Left hindlimb (tissue), 1 donor: Measurements from ENCODE around the gene FZD8.

Experiments
- DNase-seq: peaks from one replicate; pipeline ENCODE4 v3.0.0-alpha.2; 2018

The FZD8 gene

GRCh38 chr10:35640951-35641675 lies 983 bp downstream of the FZD8 start:
- DNase-seq = peak; percentile 81

- peak; percentile 76 for DNase-seq
Measured at GRCh38 chr10:35640474-35640873, 1.6 kb downstream of the FZD8 start.

- peak; percentile 50 for DNase-seq
Measured at GRCh38 chr10:35639728-35640401, 2.2 kb downstream of the FZD8 start.

- no peak for DNase-seq
Measured at GRCh38 chr10:35639021-35639727, 2.9 kb downstream of the FZD8 start.

GRCh38 chr10:35638101-35638500 lies 4.0 kb downstream of the FZD8 start:
- DNase-seq = no peak

- DNase-seq = no peak
Measured at GRCh38 chr10:35637462-35637861, 4.6 kb downstream of the FZD8 start.

GRCh38 chr10:35636956-35637355 lies 5.1 kb downstream of the FZD8 start:
- DNase-seq = no peak

GRCh38 chr10:35635576-35635975 lies 6.5 kb downstream of the FZD8 start:
- peak; percentile 63 for DNase-seq

GRCh38 chr10:35633006-35633980 lies 8.8 kb downstream of the FZD8 start:
- DNase-seq = no peak

- DNase-seq = no peak
Measured at GRCh38 chr10:35632027-35632426, 10.1 kb downstream of the FZD8 start.

- DNase-seq = no peak
Measured at GRCh38 chr10:35631404-35631803, 10.7 kb downstream of the FZD8 start.

- no peak for DNase-seq
Measured at GRCh38 chr10:35626971-35627507, 15.1 kb downstream of the FZD8 start.

- no peak for DNase-seq
Measured at GRCh38 chr10:35614312-35614711, 27.8 kb downstream of the FZD8 start.

GRCh38 chr10:35613597-35614226 lies 28.4 kb downstream of the FZD8 start:
- no peak for DNase-seq

- DNase-seq = no peak
Measured at GRCh38 chr10:35613107-35613440, 29.0 kb downstream of the FZD8 start.

- no peak for DNase-seq
Measured at GRCh38 chr10:35612385-35613106, 29.6 kb downstream of the FZD8 start.

GRCh38 chr10:35611750-35612149 lies 30.3 kb downstream of the FZD8 start:
- no peak for DNase-seq

GRCh38 chr10:35608328-35608672 lies 33.8 kb downstream of the FZD8 start:
- DNase-seq = no peak

GRCh38 chr10:35607475-35608327 lies 34.4 kb downstream of the FZD8 start:
- no peak for DNase-seq

GRCh38 chr10:35606430-35606829 lies 35.7 kb downstream of the FZD8 start:
- DNase-seq = no peak
